ENCODE measurements around the gene CREG1. TPM values are rescaled to one million over a fixed set of nuclear protein-coding genes. Genes with fewer than 3 reads are reported as not detected.

CREG1 gene
- total RNA-seq, 4 donors from 2014 or later, result 55.4 to 115 (median 97.5) TPM

GRCh38 chr1:167545349-167545748, 8.2 kb downstream of the CREG1 start:
- H3K27me3 ChIP-seq, result no peaks in the 10 kb centered on the region
- TF ChIP-seq EP300 (IDR thresholded peaks at IDR 0.05; ENCODE audit: low read depth) (no peak), POLR2A (IDR thresholded peaks at IDR 0.05) (no peak), CTCF (IDR thresholded peaks at IDR 0.05) (no peak), POLR2AphosphoS5 (IDR thresholded peaks at IDR 0.05) (no peak)
- WGBS, 2 donors (ENCODE audit: low coverage in 1 of 2), result 80 to 83% methylated on average over 2 to 4 of the region's 4 CpGs
- H3K9me3 ChIP-seq, result no peaks in the 10 kb centered on the region
- H3K36me3 ChIP-seq, result peaks cover 0 to 7% (median 0%) of the 10 kb centered on the region in 4 donors
- no peak overlapping the region for H3K27ac ChIP-seq
- intact Hi-C loops (cut with DNase I; ENCODE audit: low total_unique reads) (no loop called here), in situ Hi-C loops (cut with MboI; ENCODE audit: low pct_ligation_motif_present in 1 of 4, low pct_unique_long_range_greater_than_20kb in 1 of 4, low sequenced_read_pairs in 3 of 4) (loop anchor here in 3 of 4 donors (25.0 kb wide), 4 partner anchors 133 to 658 kb away; partner anchors contain the start of gene TADA1 (in 1 of the 3))
- no peak for DNase-seq
- H3K4me1 ChIP-seq, result peaks cover 0 to 14% (median 0%) of the 10 kb centered on the region in 4 donors
- H3K4me3 ChIP-seq, result no peak overlapping the region

GRCh38 chr1:167544447-167545093, 9.0 kb downstream of the CREG1 start:
- no peaks in the 10 kb centered on the region for H3K9me3 ChIP-seq
- H3K36me3 ChIP-seq, result peaks cover 0 to 7% (median 0%) of the 10 kb centered on the region in 4 donors
- H3K27ac ChIP-seq, result peak overlapping the region in 2 of 4 donors; percentile 7 to 22
- peak; percentile 18 for DNase-seq
- in situ Hi-C loops (cut with MboI; ENCODE audit: low pct_ligation_motif_present in 1 of 4, low pct_unique_long_range_greater_than_20kb in 1 of 4, low sequenced_read_pairs in 3 of 4), result loop anchor here in 3 of 4 donors (25.0 kb wide), 4 partner anchors 132 to 657 kb away; partner anchors contain the start of gene TADA1 (in 1 of the 3)
- H3K27me3 ChIP-seq, result no peaks in the 10 kb centered on the region
- peaks cover 0 to 14% (median 0%) of the 10 kb centered on the region in 4 donors for H3K4me1 ChIP-seq
- H3K4me3 ChIP-seq, result no peak overlapping the region
- TF ChIP-seq POLR2A (IDR thresholded peaks at IDR 0.05) (no peak), CTCF (IDR thresholded peaks at IDR 0.05) (no peak)
- intact Hi-C loops (cut with DNase I; ENCODE audit: low total_unique reads), result no loop called here
- WGBS, 2 donors (ENCODE audit: low coverage in 1 of 2), result 52 to 61% methylated on average over 3 of the region's 3 CpGs

GRCh38 chr1:167543199-167543990, 10.2 kb downstream of the CREG1 start:
- H3K4me3 ChIP-seq, result no peak overlapping the region
- no peaks in the 10 kb centered on the region for H3K27me3 ChIP-seq
- intact Hi-C loops (cut with DNase I; ENCODE audit: low total_unique reads), result no loop called here
- in situ Hi-C loops (cut with MboI; ENCODE audit: low pct_ligation_motif_present in 1 of 4, low pct_unique_long_range_greater_than_20kb in 1 of 4, low sequenced_read_pairs in 3 of 4), result loop anchor here in 3 of 4 donors (25.0 kb wide), 4 partner anchors 131 to 656 kb away; partner anchors contain the start of gene TADA1 (in 1 of the 3)
- peak overlapping the region in 1 of 4 donors; percentile 25 for H3K27ac ChIP-seq
- H3K36me3 ChIP-seq, result peaks cover 0 to 7% (median 0%) of the 10 kb centered on the region in 4 donors
- H3K9me3 ChIP-seq, result no peaks in the 10 kb centered on the region
- 79 to 90% methylated on average over 5 to 13 of the region's 13 CpGs for WGBS, 2 donors (ENCODE audit: low coverage in 1 of 2)
- no peak for TF ChIP-seq CTCF (IDR thresholded peaks at IDR 0.05)
- TF ChIP-seq POLR2AphosphoS5 (IDR thresholded peaks at IDR 0.05), result no peak
- no peak for TF ChIP-seq EP300 (IDR thresholded peaks at IDR 0.05; ENCODE audit: low read depth)
- TF ChIP-seq POLR2A (IDR thresholded peaks at IDR 0.05), result no peak
- no peak for DNase-seq
- peaks cover 0 to 20% (median 0%) of the 10 kb centered on the region in 4 donors for H3K4me1 ChIP-seq
